ENCODE measurements around the gene ARL11.
A peak's percentile ranks its signal among the peaks of the same experiment; 100 is the strongest.

The ARL11 gene

DNA sequence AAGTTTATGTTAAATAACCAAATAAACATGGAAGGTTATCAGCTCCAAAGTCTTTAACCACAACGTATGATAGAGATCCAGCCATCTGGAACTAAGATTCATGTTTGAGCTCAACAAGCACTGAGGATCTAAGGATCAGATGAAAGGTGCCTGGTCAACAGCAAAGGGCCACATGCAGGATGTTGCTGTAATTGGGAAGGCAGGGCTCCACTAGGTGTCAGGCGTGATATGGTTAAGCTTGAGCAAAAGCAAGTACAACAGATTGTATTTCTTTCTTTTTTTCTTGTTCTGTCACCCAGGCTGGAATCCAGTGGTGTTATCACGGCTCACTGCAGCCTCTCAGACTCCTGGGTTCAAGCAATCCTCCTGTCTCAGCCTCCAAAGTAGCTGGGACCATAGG, 50.9 kb downstream of the ARL11 start:
- TF ChIP-seq, protein P1, sequence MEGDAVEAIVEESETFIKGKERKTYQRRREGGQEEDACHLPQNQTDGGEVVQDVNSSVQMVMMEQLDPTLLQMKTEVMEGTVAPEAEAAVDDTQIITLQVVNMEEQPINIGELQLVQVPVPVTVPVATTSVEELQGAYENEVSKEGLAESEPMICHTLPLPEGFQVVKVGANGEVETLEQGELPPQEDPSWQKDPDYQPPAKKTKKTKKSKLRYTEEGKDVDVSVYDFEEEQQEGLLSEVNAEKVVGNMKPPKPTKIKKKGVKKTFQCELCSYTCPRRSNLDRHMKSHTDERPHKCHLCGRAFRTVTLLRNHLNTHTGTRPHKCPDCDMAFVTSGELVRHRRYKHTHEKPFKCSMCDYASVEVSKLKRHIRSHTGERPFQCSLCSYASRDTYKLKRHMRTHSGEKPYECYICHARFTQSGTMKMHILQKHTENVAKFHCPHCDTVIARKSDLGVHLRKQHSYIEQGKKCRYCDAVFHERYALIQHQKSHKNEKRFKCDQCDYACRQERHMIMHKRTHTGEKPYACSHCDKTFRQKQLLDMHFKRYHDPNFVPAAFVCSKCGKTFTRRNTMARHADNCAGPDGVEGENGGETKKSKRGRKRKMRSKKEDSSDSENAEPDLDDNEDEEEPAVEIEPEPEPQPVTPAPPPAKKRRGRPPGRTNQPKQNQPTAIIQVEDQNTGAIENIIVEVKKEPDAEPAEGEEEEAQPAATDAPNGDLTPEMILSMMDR (IDR thresholded peaks at IDR 0.05; ENCODE audit: insufficient read depth, missing control alignments), result no peak
- FAIRE-seq (peak; percentile 64), DNase-seq (ENCODE audit: insufficient read length, low spot score) (no peak)

DNA sequence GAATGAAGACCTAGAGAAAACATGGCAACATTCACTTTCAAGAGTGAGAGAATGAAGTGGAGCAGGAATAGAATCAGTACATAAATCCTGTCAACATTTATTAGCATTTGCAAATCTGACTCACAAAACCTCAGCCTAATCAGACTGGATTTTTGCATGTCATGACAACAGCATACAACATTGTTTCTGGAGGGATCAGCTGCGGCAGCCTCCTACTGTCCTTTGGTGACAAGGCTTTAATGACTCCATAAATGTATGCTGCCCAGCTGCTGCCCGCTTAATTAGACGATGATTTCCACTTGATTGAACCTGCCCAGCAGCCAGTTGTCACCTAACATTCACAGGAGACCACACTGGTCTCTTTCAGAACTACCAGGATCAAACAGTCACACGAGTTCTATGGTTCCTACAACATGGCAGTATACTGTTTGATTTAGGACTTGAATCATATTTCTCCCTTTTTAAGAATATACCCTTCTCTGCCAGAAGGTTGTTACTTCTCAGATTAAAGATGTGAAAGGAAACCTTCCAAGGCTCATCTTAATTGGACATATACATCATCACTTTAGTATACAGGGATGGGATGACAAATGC, 53.6 kb downstream of the ARL11 start:
- TF ChIP-seq, protein P1 (IDR thresholded peaks at IDR 0.05; ENCODE audit: insufficient read depth, missing control alignments), result no peak
- DNase-seq (ENCODE audit: insufficient read length, low spot score) (no peak), FAIRE-seq (peak; percentile 70)

Measured in D721Med (cell line).